HUDEP-2 (cell line): ENCODE results near the gene CRYBG1.

Experiments
- DNase-seq, 76 experiments: peaks; one replicate each; lab custom pipeline; 2025; ENCODE audit not compliant: unreplicated experiment in 76 of 76; lab: John Stamatoyannopoulos, UW

Gene CRYBG1

GRCh38 chr6:106620931-106621672 lies 260.6 kb downstream of the CRYBG1 start:
- DNase-seq = no peak
